Activated CD4-positive, alpha-beta T cell treated with anti-CD3 and anti-CD28 coated beads for 4 hours (primary cell): ENCODE measurements around the gene ITGAD.

Source experiments
- DNase-seq, 2 donors: peaks; one replicate each; pipeline ENCODE4 v3.0.0-alpha.2; 2020

The ITGAD gene

DNA sequence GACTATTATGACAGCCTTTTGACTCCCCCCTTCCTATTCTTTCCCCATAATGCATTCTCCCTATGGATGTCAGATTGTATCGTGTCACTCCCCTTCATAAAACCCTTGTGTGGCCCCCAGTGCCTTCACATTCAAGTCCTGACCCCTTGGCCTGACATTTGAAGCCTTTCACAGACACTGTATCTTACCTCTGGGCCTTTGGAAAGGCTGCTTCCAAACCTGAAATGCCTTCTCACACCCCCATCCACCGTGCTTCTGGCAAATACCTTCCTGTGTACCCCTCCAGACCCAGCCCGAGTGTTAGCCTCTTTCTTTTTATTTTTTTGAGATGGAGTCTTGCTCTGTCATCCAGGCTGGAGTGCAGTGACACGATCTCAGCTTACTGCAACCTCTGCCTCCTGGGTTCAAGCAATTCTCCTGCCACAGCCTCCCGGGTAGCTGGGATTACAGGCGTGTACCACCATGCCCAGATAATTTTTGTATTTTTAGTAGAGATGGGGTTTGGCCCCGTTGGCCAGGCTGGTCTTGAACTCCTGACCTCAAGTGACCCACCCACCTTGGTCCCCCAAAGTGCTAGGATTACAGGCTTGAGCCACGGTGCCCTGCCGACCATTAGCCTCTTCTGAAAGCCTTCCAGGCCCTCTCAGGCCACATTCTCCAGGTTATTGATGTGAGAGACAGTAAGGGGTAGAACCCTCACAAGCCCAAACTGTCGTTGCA is 68.2 kb downstream of the ITGAD start:
- DNase-seq: no peak

DNA sequence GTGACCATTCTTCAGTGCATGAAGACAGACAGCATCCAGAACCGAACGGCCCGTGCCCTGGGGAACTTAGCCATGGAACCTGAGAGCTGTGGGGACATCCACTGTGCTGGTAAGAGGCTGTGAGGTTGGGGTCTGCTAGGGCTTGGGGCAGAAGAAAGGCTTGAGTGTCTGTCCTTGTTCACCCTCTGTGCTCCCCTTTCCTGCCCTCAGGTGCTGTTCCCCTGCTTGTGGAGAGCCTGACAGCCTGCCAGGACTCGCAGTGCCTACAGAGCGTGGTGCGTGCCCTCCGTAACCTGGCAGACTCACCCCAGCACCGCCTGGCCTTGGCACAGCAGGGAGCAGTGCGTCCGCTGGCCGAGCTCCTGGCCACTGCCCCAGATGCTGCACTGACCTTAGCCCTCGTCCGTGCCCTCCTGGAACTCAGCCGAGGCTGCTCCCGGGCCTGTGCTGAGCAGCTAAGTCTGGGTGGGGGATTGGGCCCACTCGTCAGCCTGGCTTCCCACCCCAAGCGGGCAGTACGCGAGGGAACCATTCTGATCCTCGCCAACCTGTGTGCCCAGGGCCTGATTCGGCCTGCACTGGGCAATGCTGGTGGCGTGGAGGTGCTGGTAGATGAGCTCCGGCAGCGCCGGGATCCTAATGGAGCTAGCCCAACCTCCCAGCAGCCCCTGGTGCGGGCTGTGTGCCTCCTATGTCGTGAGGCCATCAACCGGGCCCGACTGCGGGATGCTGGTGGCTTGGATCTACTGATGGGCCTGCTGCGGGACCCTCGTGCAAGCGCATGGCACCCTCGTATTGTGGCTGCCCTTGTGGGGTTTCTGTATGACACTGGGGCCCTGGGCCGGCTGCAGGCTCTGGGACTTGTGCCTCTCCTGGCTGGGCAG is 69.0 kb downstream of the ITGAD start:
- DNase-seq: no peak

DNA sequence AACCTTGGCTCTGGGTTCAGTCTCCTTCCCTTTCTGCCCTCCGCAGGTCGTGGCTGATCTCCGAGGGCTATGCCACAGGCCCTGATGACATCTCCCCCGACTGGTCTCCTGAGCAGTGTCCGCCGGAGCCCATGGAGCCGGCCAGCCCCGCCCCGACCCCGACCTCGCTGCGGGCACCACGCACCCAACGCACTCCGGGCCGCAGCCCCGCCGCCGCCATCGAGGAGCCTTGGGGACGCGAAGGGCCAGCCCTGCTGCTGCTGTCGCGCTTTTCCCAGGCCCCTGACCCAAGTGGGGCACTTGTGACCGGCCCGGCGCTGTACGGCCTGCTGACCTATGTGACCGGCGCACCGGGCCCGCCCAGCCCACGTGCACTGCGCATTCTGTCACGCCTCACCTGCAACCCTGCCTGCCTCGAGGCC is 71.2 kb downstream of the ITGAD start:
- no peak for DNase-seq

DNA sequence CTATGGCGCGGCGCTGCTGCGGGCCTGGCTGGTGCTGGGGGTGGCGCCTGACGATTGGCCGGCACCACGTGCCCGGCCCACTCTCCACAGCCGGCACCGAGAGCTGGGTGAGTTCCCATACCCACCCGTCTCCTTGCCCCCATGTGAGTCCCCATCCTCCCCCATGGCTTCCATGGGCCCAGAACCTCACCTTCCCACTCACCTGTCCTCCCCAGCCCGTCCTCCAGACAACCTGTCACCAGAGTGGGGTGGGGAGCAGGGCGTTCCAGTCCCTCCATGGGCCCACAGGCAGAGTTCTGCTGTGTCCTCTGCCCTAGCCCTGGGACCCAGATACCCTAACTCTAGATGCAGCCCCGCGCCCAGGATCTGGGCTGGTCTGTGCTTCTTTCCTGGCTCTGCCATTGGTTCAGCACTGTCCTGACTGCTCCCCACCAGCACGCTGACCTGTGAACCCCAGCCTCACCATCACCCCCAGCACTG is 71.7 kb downstream of the ITGAD start:
- DNase-seq: no peak

DNA sequence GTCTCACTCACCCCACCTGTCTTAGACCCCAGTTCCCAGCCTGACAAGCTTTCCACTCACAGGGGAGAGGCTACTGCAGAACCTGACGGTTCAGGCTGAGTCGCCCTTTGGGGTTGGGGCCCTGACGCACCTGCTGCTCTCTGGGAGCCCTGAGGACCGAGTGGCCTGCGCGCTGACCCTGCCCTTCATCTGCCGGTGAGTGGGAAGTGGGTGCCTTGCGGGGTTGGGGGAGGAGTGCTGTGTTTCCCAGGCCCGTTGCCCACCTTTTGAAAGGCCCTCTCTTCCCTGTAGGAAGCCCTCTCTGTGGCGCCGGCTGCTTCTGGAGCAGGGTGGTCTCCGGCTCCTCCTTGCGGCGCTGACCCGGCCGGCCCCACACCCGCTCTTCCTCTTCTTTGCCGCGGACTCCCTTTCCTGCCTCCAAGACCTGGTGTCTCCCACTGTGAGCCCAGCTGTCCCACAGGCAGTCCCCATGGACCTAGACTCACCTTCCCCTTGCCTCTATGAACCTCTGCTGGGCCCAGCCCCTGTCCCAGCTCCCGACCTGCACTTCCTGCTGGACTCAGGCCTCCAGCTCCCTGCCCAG is 72.7 kb downstream of the ITGAD start:
- no peak for DNase-seq

DNA sequence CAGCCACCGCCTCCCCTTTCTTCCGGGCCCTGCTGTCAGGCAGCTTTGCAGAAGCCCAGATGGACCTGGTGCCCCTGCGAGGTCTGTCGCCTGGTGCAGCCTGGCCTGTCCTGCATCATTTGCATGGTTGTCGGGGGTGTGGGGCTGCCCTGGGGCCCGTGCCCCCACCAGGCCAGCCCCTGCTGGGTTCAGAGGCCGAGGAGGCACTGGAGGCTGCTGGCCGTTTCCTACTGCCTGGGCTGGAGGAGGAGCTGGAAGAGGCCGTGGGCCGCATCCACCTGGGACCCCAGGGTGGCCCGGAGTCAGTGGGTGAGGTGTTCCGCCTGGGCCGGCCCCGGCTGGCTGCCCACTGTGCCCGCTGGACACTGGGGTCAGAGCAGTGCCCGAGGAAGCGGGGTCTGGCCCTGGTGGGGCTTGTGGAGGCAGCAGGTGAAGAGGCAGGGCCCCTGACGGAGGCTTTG is 73.3 kb downstream of the ITGAD start:
- DNase-seq: no peak

DNA sequence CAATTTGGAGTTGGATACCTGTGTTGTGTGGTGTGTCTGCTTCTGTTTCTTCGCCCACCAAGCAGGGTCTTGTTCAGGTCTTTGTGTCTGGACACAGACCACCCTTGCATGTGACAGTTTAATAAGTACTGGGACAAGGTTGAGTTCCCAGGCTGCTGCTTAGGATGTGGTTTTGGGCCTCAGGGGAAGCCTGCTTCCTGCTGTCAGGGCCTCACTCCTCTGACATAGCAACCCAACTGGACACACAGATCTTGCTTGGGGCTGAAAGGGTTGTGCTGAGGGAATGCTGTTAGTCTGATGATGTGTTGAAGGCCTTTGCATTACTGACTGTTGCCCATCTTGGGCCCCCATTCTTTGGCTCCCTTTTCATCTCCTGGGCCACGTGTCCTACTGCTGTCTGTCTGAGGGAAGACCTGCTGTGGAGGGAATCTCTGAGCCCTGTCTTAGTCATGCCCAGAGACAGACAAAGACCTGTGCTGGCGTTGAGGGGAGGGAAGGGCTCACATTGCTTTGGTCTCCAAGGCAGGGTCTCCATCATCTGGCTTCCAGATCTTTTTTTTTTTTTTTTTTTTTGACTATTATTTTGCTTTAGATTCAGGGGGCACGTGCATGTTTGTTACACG is 74.1 kb downstream of the ITGAD start:
- no peak for DNase-seq

DNA sequence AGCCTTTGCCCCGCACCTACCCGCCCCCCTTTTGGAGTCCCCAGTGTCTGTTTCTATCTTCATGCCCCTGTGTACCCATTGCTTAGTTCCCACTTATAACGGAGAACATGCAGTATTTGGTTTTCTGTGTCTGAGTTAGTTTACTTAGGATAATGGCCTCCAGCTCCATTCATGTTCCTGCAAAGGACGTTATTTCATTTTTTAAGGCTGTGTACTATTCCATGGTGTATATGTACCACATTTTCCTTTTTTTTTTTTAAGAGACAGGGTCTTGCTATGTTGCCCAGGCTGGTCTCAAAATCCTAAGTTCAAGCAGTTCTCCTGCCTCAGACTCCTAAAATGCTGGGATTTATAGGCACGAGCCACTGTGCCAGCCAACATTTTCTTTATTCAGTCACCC is 74.7 kb downstream of the ITGAD start:
- DNase-seq: no peak

DNA sequence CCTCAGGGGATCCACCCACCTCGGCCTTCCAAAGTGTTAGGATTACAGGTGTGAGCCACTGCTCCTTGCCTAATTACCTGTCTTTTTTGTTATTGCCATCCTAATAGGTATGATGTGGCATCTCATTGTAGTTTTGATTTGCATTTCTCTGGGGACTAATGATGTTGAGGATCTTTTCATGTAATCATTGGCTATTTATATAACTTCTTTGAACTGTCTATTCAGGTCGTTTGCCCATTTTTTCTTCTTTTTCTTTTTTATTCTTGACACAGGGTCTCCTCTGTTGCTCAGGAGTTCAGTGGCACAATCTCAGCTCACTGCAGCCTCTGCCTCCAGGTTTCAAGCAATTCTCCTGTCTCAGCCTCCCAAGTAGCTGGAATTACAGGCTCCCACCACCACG is 77.5 kb downstream of the ITGAD start:
- no peak for DNase-seq

DNA sequence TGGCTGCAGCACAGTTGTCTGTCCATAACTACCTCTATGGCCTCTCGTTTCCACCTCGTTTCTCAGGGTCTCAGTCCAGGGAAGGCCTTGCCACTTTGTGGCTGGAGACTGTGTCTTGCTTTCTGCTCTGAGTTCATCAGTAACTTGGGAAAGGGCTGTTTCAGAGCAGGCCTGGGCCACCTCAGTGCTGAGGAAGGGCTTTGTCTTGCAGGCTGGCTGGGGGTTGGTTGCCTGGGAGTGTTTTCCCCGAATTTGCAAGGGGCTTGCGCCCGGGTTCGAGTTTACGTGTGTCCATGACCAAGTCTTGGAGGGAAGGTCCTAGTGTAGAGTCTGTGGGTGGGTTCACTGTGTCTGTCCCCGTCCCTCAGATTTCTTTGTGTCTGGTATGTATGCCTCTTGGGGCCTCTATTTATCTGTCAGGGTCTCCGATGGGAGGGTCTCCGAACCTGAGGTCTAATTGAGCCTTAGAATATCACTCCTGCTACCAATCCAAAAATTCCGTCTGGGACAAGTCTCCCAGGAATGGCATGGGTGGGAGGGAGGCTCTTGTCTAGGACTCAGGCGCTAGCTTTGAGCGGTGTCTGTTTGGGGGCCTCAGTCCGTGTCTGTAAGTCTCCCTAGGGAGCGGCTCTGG is 78.2 kb downstream of the ITGAD start:
- no peak for DNase-seq

DNA sequence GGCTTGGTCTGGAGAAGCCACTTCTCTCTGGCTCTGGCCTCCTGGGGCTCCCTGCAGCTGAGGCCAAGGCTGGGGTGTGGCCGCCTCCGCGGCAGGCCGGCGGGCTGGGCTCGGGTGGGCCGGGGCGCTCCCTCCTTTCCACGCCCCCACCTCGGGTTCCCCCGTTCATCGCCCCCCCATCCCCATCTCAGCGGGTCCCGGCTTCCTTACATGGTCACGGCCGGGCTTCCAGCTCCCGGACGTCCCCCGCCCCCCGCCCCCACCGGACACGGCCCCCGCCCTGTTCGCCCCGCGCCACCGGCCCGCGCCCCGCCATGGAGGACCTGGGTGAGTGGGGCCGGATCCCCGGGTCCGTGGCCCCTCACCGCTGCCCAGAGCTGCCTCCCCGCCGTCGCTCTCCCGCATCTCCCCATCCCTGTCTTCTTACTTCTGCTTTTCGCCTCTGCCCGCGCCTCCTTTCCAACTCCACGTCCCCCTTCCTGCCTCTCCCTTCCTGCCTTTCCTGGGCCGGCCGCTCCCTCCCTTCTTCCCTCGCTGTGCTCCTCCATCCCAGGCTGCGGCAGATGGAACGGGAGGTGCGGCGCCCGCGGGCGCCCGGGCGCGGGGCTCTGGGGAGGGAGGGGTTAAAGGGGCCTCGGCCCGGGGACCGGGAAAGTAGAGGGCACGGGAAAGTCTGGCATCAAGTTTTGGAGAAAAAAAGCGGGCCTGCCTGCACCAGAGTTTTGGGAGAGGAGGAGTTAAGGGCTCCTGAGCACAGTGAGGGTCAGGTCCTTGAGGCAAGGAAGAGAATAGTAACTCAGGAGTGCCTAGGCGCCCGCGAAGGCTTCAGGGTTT is 79.0 kb downstream of the ITGAD start, which contains the start of gene TGFB1I1:
Gene TGFB1I1, plus strand, starts transcription at position 278 of the 834 bp plus-strand sequence. Its CDS starts 37 bp downstream, at position 315.
- DNase-seq: no peak

DNA sequence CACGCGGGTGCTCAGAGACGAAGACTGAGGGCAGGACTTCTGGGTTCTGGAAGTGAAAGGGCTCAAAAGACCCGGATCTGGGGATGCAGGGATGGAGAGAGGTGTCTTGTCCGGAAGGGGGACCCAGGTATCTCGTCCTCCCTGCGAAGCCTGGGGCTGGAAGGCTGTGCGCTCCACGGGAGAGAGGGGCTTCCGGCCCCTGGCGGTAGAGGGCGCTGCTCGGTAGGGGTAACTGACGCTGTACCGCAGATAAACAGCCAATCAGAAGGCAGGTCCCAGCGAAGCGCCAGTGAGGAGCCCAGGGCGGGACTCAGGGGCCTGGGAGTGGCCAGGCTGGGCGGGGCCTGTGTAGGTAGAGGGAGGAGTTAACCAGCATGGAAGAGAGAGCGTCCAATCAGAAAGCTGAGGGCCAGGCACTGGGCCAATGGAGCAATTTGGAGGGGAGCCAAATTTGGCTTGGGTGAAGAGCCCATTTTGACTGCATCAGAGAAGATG is 79.6 kb downstream of the ITGAD start:
- peak in 1 of 2 donors; percentile 36 for DNase-seq

DNA sequence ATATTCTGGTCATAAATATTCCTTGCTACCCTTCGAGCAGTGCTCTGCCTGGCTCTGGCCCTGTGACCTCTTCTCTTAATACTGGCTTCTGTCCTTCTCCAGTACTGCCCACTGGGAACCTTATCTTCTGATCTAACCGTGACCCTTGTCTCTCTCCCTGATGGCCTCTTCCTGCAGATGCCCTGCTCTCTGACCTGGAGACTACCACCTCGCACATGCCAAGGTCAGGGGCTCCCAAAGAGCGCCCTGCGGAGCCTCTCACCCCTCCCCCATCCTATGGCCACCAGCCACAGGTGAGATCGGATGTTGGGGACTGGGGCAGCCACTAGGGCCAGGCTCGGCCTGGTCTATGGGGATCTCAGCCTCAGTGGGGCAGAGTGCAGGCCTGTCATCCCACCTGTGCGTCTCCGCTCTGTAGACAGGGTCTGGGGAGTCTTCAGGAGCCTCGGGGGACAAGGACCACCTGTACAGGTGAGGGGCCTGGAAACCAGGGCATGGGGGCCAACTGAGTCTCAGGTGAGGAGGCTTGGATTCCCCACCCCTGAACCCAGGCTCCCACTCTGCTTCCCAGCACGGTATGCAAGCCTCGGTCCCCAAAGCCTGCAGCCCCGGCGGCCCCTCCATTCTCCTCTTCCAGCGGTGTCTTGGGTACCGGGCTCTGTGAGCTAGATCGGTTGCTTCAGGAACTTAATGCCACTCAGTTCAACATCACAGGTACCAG is 80.3 kb downstream of the ITGAD start:
- no peak for DNase-seq

DNA sequence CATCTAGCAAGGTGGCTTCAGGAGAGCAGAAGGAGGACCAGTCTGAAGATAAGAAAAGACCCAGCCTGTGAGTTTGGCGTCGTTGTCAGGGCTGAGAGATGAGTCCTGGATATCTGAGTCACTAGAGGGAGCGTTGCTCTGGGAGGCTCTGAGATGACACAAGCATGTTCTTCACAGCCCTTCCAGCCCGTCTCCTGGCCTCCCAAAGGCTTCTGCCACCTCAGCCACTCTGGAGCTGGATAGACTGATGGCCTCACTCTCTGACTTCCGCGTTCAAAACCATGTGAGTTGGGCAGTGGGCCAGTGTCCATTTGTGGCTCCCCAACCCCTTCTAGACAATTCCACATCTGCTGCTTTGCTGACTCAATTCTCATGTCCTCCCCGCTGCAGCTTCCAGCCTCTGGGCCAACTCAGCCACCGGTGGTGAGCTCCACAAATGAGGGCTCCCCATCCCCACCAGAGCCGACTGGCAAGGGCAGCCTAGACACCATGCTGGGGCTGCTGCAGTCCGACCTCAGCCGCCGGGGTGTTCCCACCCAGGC is 81.1 kb downstream of the ITGAD start:
- DNase-seq: no peak

DNA sequence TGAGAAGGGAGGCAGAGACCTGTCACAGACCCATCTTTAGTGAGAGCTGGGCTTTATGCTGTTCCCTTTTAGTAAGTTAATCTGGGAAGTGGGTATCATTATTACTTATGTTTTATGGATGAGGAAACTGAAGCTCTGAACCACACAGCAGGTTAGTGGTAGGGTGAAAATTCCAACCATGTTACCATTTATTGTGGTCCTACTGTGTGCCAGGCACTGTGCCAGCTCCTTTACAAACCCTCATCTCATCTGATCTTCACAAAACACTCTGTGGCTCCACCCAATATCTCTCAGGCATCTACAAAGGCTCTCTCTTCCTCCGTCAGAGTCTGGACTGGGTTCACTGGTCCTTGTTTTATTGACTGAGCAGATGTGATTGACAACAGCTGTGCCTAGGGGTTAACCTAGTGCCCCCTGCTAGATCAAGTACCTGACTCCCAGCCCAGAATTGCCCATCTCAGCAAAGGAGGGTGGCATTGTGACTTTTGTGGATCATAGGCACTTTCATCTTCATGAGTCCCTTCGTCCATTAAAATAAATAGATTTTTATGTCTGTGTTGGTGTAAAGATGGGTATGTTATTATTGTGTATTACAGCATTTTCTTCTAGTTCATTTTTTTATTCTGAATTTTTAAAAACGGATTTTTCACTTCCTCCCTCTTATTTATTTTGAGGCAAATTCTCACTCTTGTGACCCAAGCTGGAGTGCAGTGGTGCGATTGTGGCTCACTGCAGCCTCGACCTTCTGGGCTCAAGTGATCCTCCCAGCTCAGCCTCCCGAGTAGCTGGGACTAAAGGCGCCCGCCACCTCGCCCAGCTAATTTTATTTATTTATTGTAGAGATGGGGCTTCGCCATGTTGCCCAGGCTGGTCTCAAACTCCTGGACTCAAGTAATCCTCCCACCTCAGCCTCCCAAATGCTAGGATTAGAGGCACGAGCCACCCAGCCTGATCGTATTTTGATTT is 81.9 kb downstream of the ITGAD start:
- DNase-seq: no peak

DNA sequence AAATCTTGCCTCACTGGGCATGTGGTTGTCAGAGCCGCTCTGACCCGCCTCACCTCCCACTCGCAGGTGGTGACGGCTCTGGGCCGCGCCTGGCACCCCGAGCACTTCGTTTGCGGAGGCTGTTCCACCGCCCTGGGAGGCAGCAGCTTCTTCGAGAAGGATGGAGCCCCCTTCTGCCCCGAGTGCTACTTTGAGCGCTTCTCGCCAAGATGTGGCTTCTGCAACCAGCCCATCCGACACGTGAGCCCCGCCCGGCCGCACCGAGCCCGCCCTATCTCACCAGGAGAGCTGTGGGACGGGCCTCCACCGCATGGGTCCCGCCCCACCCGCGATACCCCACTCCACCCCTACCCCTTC is 82.8 kb downstream of the ITGAD start:
- DNase-seq: no peak
